HepG2 (cell line): ENCODE results near the gene CDC42SE2. TPM values are rescaled to one million over a fixed set of nuclear protein-coding genes. Genes with fewer than 3 reads are reported as not detected.

Experiments used
- ATAC-seq: fragments of 200-7000 bp; cut with Tn5 transposase; 3 replicates; pipeline ENCODE4 v1.9.1; 2020; ENCODE audit warnings: mild to moderate bottlenecking, moderate library complexity
- BruUV-seq: library from RNA; stranded (reverse); fragments of 400-500 nt; replicated peaks from 2 replicates; lab custom pipeline; 2021; lab: Mats Ljungman, UMichigan
- CTCF ChIA-PET: fragments of 300-600 bp; formaldehyde crosslinking; extraction: SDS; loops from one replicate; lab custom pipeline; 2021; ENCODE audit warnings: low total read pairs, inconsistent platforms, low intra/inter-chr PET ratio; lab: Yijun Ruan, JAX
- POLR2A ChIA-PET: fragments of 350-600 bp; sonication (Branson Sonifier 250); formaldehyde crosslinking; loops from one replicate; lab custom pipeline; 2020; ENCODE audit warnings: antibody characterized with exemption, inconsistent platforms; lab: Yijun Ruan, JAX
- DNase-seq: peaks from one replicate; pipeline ENCODE4 v3.0.0-alpha.2; 2015; ENCODE audit warnings: low spot score
- FAIRE-seq: peaks from 3 replicates; lab custom pipeline; 2011; peaks lifted over from hg19 to GRCh38; lab: Jason Lieb, UNC
- H2AFZ ChIP-seq: one replicate; pipeline ENCODE4 v1.6.1; 2011; ENCODE audit warnings: low read length, inconsistent platforms
- H3K27ac ChIP-seq: fragments of 300-600 bp; 3 replicates; pipeline ENCODE4 v1.8.0; 2011; ENCODE audit warnings: mixed run types, mild to moderate bottlenecking, mixed read lengths, low read length, inconsistent platforms; ENCODE audit not compliant: insufficient read depth; ENCODE audit errors: extremely low read length
- H3K27me3 ChIP-seq, 2 experiments: fragments of 200-600 bp in 1 of 2; 2 replicates in 1 of 2; 3 replicates in 1 of 2; pipeline versions ENCODE4 v1.6.0 to v1.8.0; 2011; ENCODE audit warnings: low read length in 2 of 2, mild to moderate bottlenecking in 2 of 2, moderate library complexity in 2 of 2, inconsistent platforms in 1 of 2; ENCODE audit not compliant: insufficient read depth in 2 of 2, control insufficient read depth in 1 of 2
- H3K36me3 ChIP-seq, 2 experiments: fragments of 200-600 bp in 1 of 2; replicated peaks in 1 of 2; 2 replicates in 1 of 2; 3 replicates in 1 of 2; pipeline versions ENCODE4 v1.5.1 to v1.8.0; 2011; ENCODE audit warnings: low read length in 2 of 2, inconsistent platforms in 1 of 2; ENCODE audit not compliant: insufficient read depth in 2 of 2, control insufficient read depth in 1 of 2
- H3K4me1 ChIP-seq: 2 replicates; pipeline ENCODE4 v1.5.1; 2012; ENCODE audit warnings: low read length, inconsistent platforms; ENCODE audit not compliant: insufficient read depth
- H3K4me2 ChIP-seq: 2 replicates; pipeline ENCODE4 v1.6.0; 2011; ENCODE audit warnings: low read depth, low read length, inconsistent platforms
- H3K4me3 ChIP-seq, 3 experiments: fragments of 200-600 bp in 1 of 3; sonication (generic), shearing (Covaris generic) in 1 of 3; replicated peaks in 1 of 3; 2 replicates each; pipeline ENCODE4 v1.5.1; 2011 to 2016; ENCODE audit warnings: low read length in 3 of 3, inconsistent platforms in 2 of 3, low read depth in 2 of 3, mild to moderate bottlenecking in 2 of 3, control low read depth in 1 of 3, mixed read lengths in 1 of 3; ENCODE audit not compliant: insufficient read depth in 1 of 3
- H3K79me2 ChIP-seq: one replicate; pipeline ENCODE4 v1.6.1; 2011; ENCODE audit warnings: low read length, inconsistent platforms; ENCODE audit not compliant: insufficient read depth
- H3K9ac ChIP-seq: 2 replicates; pipeline ENCODE4 v1.6.0; 2011; ENCODE audit warnings: mild to moderate bottlenecking, low read depth, low read length, inconsistent platforms; ENCODE audit not compliant: insufficient read depth
- H3K9me3 ChIP-seq: 2 replicates; pipeline ENCODE4 v1.5.1; 2012; ENCODE audit warnings: mild to moderate bottlenecking, low read length
- H4K20me1 ChIP-seq: 2 replicates; pipeline ENCODE4 v1.6.0; 2011; ENCODE audit warnings: inconsistent platforms, mild to moderate bottlenecking, low read length, moderate library complexity; ENCODE audit not compliant: insufficient read depth
- HMG20B ChIP-seq: conservative IDR thresholded peaks from 2 replicates; pipeline ENCODE4 v1.6.1; 2016; ENCODE audit warnings: missing genetic modification reagents, missing compliant biosample characterization
- HMGXB3 ChIP-seq: sonication (generic); formaldehyde crosslinking; IDR thresholded peaks from 2 replicates; pipeline ENCODE4 v1.4.0; 2020; ENCODE audit warnings: missing genetic modification reagents, borderline replicate concordance
- RELA ChIP-seq: sonication (generic); formaldehyde crosslinking; IDR thresholded peaks from 2 replicates; pipeline ENCODE4 v1.4.0; 2020; ENCODE audit warnings: missing genetic modification reagents
- ZNF10 ChIP-seq: sonication (generic); formaldehyde crosslinking; IDR thresholded peaks from 2 replicates; pipeline ENCODE4 v1.4.0; 2020; ENCODE audit warnings: mild to moderate bottlenecking, low read depth, missing genetic modification reagents, borderline replicate concordance
- ZNF180 ChIP-seq: sonication (generic); formaldehyde crosslinking; IDR thresholded peaks from 2 replicates; pipeline ENCODE4 v1.4.0; 2020; ENCODE audit warnings: low read depth, missing genetic modification reagents, borderline replicate concordance
- ZNF547 ChIP-seq: sonication (generic); formaldehyde crosslinking; IDR thresholded peaks from 2 replicates; pipeline ENCODE4 v1.5.1; 2020; ENCODE audit warnings: mild to moderate bottlenecking, missing genetic modification reagents
- ZNF674 ChIP-seq: sonication (generic); formaldehyde crosslinking; IDR thresholded peaks from 2 replicates; pipeline ENCODE4 v1.5.0; 2020; ENCODE audit warnings: low read depth, mild to moderate bottlenecking, missing genetic modification reagents
- ZNF83 ChIP-seq: sonication (generic); formaldehyde crosslinking; IDR thresholded peaks from 2 replicates; pipeline ENCODE4 v1.4.0; 2020; ENCODE audit warnings: missing genetic modification reagents, mild to moderate bottlenecking, borderline replicate concordance
- ZSCAN30 ChIP-seq: sonication (generic); formaldehyde crosslinking; IDR thresholded peaks from 2 replicates; pipeline ENCODE4 v1.5.0; 2020; ENCODE audit warnings: mild to moderate bottlenecking, missing genetic modification reagents
- WGBS: methylation state at CpG from one replicate; pipeline ENCODE4 v1.1.6; 2017; ENCODE audit warnings: low lambda C conversion rate; 5-methylcytosine and 5-hydroxymethylcytosine counted together
- in situ Hi-C: cut with HindIII; loops from 2 replicates; pipeline ENCODE4 v1.10.0; 2017; ENCODE audit warnings: low pct_unique_long_range_greater_than_20kb; ENCODE audit not compliant: extremely low pct_ligation_motif_present
- intact Hi-C: fragments of 100-400 bp; cut with micrococcal nuclease; formaldehyde crosslinking; loops from one replicate; pipeline ENCODE4 v1.10.0; 2022; ENCODE audit not compliant: unreplicated experiment
- polyA plus RNA-seq, 8 experiments: library from polyadenylated mRNA; depleted of rRNA in 3 of 8; stranded (reverse) in 7 of 8; unstranded in 1 of 8; fragments of >200 nt; fragmentation: Illumina TruSeq in 4 of 8; extraction: Trizol in 4 of 8; gene quantifications; 2 replicates each; pipeline versions ENCODE4 v1.2.1 to v1.2.3, GENCODE V29; 2011 to 2016; ENCODE audit warnings: low read depth in 4 of 8, missing spikeins in 1 of 8, mixed read lengths in 1 of 8; ENCODE audit not compliant: insufficient read depth in 1 of 8
- total RNA-seq, 5 experiments: library from RNA; depleted of rRNA; stranded (reverse); fragments of >200 nt; fragmentation: Illumina TruSeq; extraction: Trizol; gene quantifications; 2 replicates each; pipeline ENCODE4 v1.2.3, GENCODE V29; 2016; ENCODE audit warnings: low read depth in 1 of 5
- TF ChIP-seq, protein P1 (sequence below): sonication (generic); formaldehyde crosslinking; IDR thresholded peaks from 2 replicates; pipeline ENCODE4 v1.9.0; 2021; ENCODE audit warnings: missing genetic modification reagents, borderline replicate concordance
- TF ChIP-seq, protein P2 (sequence below): sonication (generic); formaldehyde crosslinking; IDR thresholded peaks from 2 replicates; pipeline ENCODE4 v1.4.0; 2020; ENCODE audit warnings: missing genetic modification reagents

CDC42SE2 gene
- total and polyA plus RNA-seq, 2 of the 13 experiments (the other 11 are each of a cell fraction or from before 2014, with no cell fraction given) = 19.6 to 25.0 TPM

DNA sequence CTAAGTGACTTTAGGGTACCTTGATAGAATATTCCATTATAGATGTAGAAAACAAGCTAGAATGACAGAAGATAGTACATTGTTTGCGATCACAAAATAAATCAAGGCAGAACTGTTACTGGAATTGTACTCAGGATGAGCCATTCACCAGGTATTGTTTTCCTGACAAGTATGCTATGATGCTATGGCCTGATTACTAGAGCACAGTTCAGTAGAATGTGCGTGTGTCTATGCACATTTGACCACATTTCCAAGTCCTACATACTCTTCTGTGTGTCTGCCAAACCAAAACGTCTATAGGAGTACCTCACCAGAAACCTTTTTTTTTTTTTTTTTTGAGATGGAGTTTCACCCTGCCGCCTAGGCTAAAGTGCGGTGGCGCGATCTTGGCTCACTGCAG, 43.3 kb upstream of the CDC42SE2 start:
- H3K36me3 ChIP-seq = no peaks in the 10 kb centered on the region
- H3K4me3 ChIP-seq = no peak overlapping the region
- H3K9ac ChIP-seq = no peak overlapping the region
- BruUV-seq = no TSS peak
- ATAC-seq (no peak), DNase-seq (no peak), FAIRE-seq (no peak)
- no peaks in the 10 kb centered on the region for H3K79me2 ChIP-seq
- intact Hi-C loops = no loop called here
- H3K4me2 ChIP-seq = no peak overlapping the region
- peaks cover 0 to 2% of the 10 kb centered on the region in 2 experiments; a peak in 1 of 5 replicates for H3K27me3 ChIP-seq
- POLR2A ChIA-PET = no interaction called here
- H4K20me1 ChIP-seq = no peaks in the 10 kb centered on the region
- CTCF ChIA-PET = no interaction called here
- H3K9me3 ChIP-seq = no peaks in the 10 kb centered on the region
- in situ Hi-C loops = no loop called here
- no peak for TF ChIP-seq ZSCAN30 (CRISPR knock-in tag)
- TF ChIP-seq RELA (CRISPR knock-in tag) = no peak
- TF ChIP-seq, protein P1, sequence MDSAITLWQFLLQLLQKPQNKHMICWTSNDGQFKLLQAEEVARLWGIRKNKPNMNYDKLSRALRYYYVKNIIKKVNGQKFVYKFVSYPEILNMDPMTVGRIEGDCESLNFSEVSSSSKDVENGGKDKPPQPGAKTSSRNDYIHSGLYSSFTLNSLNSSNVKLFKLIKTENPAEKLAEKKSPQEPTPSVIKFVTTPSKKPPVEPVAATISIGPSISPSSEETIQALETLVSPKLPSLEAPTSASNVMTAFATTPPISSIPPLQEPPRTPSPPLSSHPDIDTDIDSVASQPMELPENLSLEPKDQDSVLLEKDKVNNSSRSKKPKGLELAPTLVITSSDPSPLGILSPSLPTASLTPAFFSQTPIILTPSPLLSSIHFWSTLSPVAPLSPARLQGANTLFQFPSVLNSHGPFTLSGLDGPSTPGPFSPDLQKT (CRISPR knock-in tag) = no peak
- TF ChIP-seq ZNF10 = no peak
- no peak for TF ChIP-seq HMGXB3 (CRISPR knock-in tag)
- TF ChIP-seq ZNF83 = no peak
- TF ChIP-seq ZNF674 (CRISPR knock-in tag) = no peak
- TF ChIP-seq ZNF547 (CRISPR knock-in tag) = no peak
- no peak for TF ChIP-seq HMG20B (CRISPR knock-in tag)
- TF ChIP-seq, protein P2, sequence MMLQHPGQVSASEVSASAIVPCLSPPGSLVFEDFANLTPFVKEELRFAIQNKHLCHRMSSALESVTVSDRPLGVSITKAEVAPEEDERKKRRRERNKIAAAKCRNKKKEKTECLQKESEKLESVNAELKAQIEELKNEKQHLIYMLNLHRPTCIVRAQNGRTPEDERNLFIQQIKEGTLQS (CRISPR knock-in tag) = no peak
- TF ChIP-seq ZNF180 (CRISPR knock-in tag) = no peak
- 78% methylated on average over 7 of the region's 7 CpGs for whole genome bisulfite sequencing
- no peak overlapping the region for H3K27ac ChIP-seq
- no peak overlapping the region for H2AFZ ChIP-seq
- H3K4me1 ChIP-seq = no peaks in the 10 kb centered on the region
